HG03097 (cell line): ENCODE data around the gene S100A11.

Experiments
- ATAC-seq: cut with Tn5 transposase; IDR thresholded peaks from one replicate; pipeline ENCODE4 v1.9.1; 2021; ENCODE audit not compliant: unreplicated experiment, low FRiP score

S100A11 gene

DNA sequence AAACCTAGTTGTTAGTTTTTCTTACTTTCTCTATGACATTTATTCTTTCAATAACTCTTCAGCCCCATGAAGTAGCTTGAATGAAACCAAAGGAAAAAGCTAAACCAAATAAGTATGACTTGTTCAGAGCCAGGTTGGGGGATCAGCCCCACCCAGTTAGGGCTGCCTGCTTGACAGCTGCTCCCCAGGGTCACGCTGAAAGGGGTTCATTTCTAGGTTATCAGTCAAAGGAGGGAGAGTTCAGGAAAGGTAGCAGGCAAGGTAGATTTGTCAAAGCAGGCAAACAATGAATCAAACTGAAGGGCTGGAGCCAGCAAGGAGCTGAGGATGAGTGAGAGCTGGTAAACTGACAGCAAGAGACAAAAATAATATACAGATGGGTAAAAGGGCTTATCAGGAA is 3.1 kb upstream of the S100A11 start:
- ATAC-seq, result no peak

DNA sequence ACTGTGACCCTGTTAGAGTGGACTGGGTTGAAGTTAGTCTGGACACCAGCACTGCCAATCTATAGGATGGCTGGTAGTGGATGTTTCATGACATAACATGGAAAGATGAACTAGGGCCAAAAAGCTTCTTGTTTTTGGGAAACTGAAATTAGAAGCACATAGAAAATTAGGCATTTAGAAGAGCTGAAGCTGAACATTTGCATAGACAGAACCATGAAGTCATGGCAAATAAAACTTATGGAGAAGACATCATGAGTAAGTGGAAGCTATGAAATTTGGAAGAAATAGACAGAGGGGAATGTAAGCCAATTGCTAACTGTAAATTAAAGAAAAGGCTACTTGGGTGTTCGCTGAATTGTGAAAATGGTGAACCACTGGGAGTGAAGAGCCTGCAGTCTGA is 2.7 kb upstream of the S100A11 start:
- no peak for ATAC-seq

DNA sequence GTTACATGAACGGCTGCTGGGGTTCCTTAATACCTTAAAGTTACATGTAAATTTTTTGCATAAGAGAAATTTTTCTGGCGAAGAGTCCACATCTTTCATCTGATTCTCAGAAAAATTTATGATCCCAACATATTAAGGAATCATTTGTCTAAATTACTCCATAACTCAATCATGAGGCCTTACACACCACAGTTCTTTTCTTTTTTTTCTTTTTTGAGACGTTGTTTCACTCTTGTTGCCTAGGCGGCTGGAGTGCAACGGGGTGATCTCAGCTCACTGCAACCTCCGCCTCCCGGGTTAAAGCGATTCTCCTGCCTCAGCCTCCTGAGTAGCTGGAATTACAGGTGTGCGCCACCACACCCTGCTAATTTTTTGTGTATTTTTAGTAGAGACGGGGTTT is 2.1 kb upstream of the S100A11 start:
- ATAC-seq, result no peak

DNA sequence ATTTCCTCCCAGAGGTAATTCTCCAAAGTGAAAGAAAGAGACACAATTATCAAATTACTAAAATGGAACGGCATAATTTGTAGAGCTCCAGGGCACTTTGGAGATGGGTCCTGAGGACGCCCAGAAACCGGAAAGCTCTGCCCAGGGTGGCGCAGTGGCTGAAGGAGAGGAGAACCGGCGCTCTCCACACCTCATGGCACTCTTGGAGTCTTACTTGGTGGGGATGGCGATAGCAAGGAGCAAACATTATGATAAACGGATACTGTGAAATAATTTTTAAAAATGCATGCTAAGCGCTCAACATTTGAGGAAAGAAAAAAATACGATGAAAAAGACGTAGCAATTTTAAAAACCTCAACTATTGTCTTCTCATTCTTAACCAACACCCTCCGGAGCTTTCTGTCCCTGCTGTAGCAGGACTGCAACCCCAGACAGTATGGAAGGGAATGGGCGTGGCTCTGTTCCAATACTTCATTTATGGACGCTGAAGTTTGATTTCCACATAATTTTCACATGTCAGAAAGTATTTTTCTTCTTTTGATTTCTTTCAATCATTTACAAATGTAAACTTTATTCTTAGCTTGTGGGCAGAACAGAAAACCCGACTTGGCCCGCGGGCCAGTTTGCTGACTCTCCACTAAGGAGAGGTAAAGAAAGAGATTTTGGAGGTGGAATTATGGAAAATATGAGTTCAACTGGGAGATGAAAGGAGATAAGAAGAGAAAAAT is 1.1 kb downstream of the S100A11 start:
- no peak for ATAC-seq

- ATAC-seq, result no peak
Observed at GRCh38 chr1:152034654-152035538, 1.9 kb downstream of the S100A11 start.

- ATAC-seq, result no peak
Observed at GRCh38 chr1:152034324-152034653, 2.5 kb downstream of the S100A11 start.

GRCh38 chr1:152029929-152030211 is 6.9 kb downstream of the S100A11 start:
- no peak for ATAC-seq

- no peak for ATAC-seq
Observed at GRCh38 chr1:152029144-152029928, 7.5 kb downstream of the S100A11 start.

GRCh38 chr1:152026895-152027294 is 9.9 kb downstream of the S100A11 start:
- no peak for ATAC-seq

DNA sequence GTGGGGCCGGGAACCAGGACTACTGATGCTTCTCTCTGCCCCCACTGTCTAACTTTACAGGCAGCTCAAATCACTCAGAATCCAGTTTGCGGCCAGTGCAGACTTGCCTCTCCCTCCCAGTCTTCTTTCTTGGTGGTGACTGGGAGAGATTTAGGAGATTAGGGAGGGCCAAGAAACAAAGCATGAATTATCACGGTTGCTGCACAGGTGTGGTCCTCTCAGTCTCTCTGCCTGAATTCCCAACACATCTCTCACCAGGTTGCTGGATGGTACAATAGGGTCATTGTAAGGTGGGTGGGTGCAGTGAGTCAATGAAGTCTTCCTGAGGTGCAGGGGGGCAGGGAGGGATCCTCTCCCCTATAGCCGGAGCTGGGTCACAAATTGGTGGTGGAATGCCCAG is 12.6 kb downstream of the S100A11 start:
- no peak for ATAC-seq

GRCh38 chr1:152023221-152023620 is 13.6 kb downstream of the S100A11 start:
- ATAC-seq, result no peak

- ATAC-seq, result no peak
Observed at GRCh38 chr1:152022474-152022873, 14.3 kb downstream of the S100A11 start.

DNA sequence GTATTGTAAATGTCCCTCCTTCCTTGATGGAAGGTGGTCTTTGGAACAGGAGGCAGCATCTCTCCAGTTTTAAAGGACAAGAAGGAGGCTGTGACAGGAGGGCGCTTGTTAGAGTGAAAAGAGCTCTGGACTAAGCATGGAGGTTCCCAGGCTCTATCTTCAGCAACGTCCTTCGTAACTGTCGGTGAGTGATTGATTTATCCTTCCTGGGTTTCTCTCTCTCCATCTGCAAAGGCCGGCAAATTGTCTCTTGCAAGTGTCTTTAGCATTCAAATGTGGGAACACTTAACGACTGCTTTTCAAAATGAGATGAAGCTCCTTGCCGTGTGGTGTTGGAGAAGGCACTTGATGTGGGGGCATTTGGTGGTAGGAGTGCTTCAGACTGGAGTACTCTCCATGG is 15.2 kb downstream of the S100A11 start:
- ATAC-seq, result no peak

DNA sequence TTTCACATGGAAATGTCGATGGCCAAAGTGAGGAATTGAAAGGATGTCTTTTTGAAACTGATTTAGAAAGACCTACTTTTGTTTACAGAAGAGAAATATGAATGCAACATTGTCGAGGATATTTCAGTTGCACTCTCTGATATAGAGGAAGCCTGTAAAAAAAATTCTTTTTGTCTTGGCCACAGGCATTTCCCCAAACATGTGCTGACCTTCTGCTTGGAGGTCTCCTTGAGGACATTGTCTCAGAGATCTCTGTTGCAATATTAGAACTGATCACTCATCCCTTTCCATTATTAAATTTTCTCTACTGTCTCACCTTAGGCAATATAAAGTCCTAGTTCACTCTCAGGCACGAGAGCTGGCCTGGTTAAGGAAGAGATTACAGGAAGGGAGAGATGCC is 16.0 kb downstream of the S100A11 start:
- ATAC-seq, result no peak

DNA sequence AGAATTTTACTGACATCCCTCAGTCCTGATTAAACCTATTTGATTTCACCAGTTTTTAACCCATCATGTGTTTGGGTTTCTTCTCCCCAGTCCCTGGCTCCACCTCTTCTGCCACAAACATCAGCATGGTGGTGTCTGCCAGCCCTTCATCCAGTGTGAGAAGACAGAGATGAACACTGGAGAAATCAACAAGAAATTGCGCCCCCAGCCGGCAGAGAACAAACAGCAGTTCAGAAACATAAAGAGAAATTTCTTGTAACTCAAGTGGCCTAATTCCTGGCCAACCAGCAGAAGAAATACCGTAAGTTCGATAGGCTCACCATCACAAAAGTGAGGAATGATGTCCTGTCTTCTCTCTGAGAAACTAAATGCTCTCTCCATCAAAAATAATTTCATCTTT is 18.3 kb downstream of the S100A11 start:
- no peak for ATAC-seq

GRCh38 chr1:152015766-152016165 is 21.0 kb downstream of the S100A11 start:
- ATAC-seq, result no peak

DNA sequence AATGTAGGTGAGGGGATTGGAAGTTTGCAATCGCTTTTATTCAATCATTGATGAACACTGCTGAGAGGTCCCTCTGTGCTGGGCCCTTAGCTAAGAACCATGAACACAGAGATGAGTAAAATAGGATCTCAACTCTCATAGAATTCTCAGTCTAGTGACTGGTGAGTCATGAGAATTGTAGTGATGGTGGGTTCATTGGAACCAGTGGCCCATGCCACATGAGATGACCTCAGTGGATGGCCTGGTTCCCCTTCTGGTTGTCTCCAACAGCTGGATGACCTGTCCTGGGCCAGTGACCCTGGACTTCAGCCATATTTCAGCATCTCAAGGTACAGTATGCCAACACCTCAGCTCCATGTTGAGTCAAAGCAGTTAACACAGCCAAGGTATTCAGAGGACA is 21.9 kb downstream of the S100A11 start:
- ATAC-seq, result no peak

DNA sequence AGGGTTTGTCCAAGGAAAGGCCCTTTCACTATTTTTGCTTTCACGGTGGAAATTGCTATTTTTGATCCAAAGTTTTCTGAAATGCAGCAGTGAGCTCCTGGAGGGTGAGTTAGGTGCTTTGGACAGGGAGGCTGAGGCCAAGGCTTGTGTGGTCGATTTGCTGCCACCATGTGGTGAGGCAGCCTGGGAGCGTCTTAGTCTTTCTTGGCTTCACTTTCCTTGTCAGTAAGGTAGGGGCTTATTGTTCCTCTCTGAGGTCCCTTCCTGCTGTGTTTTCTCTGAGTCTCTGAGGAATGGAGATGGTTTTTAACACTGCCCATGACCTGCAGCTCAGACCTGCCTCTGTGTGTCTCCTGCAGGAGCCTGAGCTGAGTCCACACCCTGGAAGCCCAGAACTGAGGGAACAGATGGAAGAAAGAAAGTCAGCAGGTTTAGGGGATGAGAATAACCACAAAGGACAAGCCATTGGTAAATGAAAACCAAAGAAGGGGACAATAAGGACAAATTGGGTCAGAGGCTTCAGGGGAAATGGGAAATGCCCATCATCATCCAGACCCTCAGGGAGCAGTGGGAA is 23.1 kb downstream of the S100A11 start:
- no peak for ATAC-seq

- ATAC-seq, result no peak
Observed at GRCh38 chr1:152009691-152010090, 27.1 kb downstream of the S100A11 start.

- no peak for ATAC-seq
Observed at GRCh38 chr1:152007047-152007446, 29.8 kb downstream of the S100A11 start.

- ATAC-seq, result no peak
Observed at GRCh38 chr1:152005360-152005912, 31.4 kb downstream of the S100A11 start.
